K562 (cell line): ENCODE data around the gene SLC25A10. TPM values are rescaled to one million over a fixed set of nuclear protein-coding genes. Genes with fewer than 3 reads are reported as not detected.

Source experiments
- ADNP ChIP-seq: fragments of 200-800 bp; sonication (Bioruptor generic); IDR thresholded peaks from 2 replicates; pipeline ENCODE4 v1.6.1; 2016; ENCODE audit warnings: missing genetic modification characterization, missing compliant biosample characterization
- BRD9 ChIP-seq: fragments of 450-650 bp; IDR thresholded peaks from 2 replicates; pipeline ENCODE4 v1.6.1; 2018; ENCODE audit warnings: low read depth; ENCODE audit not compliant: partially characterized antibody
- CAMTA2 ChIP-seq: fragments of 250-450 bp; sonication (Bioruptor Pico); conservative IDR thresholded peaks from 2 replicates; pipeline ENCODE4 v1.5.1; 2022
- CXXC5 ChIP-seq: fragments of 250-450 bp; sonication (Bioruptor Pico); IDR thresholded peaks from 2 replicates; pipeline ENCODE4 v1.8.0; 2022; ENCODE audit warnings: inconsistent platforms, mild to moderate bottlenecking, moderate library complexity
- GTF3C2 ChIP-seq: IDR thresholded peaks from 3 replicates; pipeline ENCODE4 v1.6.1; 2011; ENCODE audit warnings: borderline replicate concordance, mild to moderate bottlenecking, moderate library complexity; ENCODE audit not compliant: insufficient read length; ENCODE audit errors: extremely low read depth
- HLTF ChIP-seq: fragments of 450-650 bp; IDR thresholded peaks from 2 replicates; pipeline ENCODE4 v1.6.1; 2016
- HMG20A ChIP-seq: fragments of 450-650 bp; formaldehyde crosslinking; conservative IDR thresholded peaks from 2 replicates; pipeline ENCODE4 v1.4.0; 2020; ENCODE audit warnings: mild to moderate bottlenecking, mixed read lengths
- IFI16 ChIP-seq: fragments of 250-450 bp; sonication (Bioruptor Pico); IDR thresholded peaks from 2 replicates; pipeline ENCODE4 v2.1.2; 2022; ENCODE audit warnings: mild to moderate bottlenecking, inconsistent platforms
- JUNB ChIP-seq: fragments of 450-650 bp; formaldehyde crosslinking; conservative IDR thresholded peaks from 2 replicates; pipeline ENCODE4 v1.4.0; 2020; ENCODE audit warnings: mild to moderate bottlenecking
- LCOR ChIP-seq: sonication (generic); formaldehyde crosslinking; IDR thresholded peaks from 2 replicates; pipeline ENCODE4 v1.8.0; 2022; ENCODE audit warnings: mild to moderate bottlenecking, missing genetic modification reagents
- MCM7 ChIP-seq, 2 experiments: fragments of 450-650 bp; IDR thresholded peaks; 2 replicates each; pipeline ENCODE4 v1.6.1; 2016 to 2018
- MEIS2 ChIP-seq: fragments of 450-650 bp; IDR thresholded peaks from 2 replicates; pipeline ENCODE4 v1.6.1; 2014; ENCODE audit warnings: mild to moderate bottlenecking; ENCODE audit not compliant: partially characterized antibody
- NEUROD1 ChIP-seq: fragments of 150-350 bp; IDR thresholded peaks from 2 replicates; pipeline ENCODE4 v1.6.1; 2014; ENCODE audit warnings: borderline replicate concordance, low read length, low read depth; ENCODE audit not compliant: partially characterized antibody
- NFE2 ChIP-seq: IDR thresholded peaks from 2 replicates; pipeline ENCODE4 v1.6.1; 2014; ENCODE audit warnings: antibody characterized with exemption, low read depth
- NR2F6 ChIP-seq: fragments of 450-650 bp; formaldehyde crosslinking; IDR thresholded peaks from 2 replicates; pipeline ENCODE4 v1.4.0; 2020; ENCODE audit warnings: mild to moderate bottlenecking
- RB1 ChIP-seq: fragments of 450-650 bp; IDR thresholded peaks from 2 replicates; pipeline ENCODE4 v1.6.1; 2017; ENCODE audit warnings: low read depth, mild to moderate bottlenecking
- SIN3A ChIP-seq, 2 experiments: fragments of 150-350 bp in 1 of 2; IDR thresholded peaks; 2 replicates each; pipeline ENCODE4 v1.6.1; 2011 to 2016; ENCODE audit warnings: borderline replicate concordance in 2 of 2, low read depth in 2 of 2, low read length in 2 of 2, mild to moderate bottlenecking in 2 of 2, moderate library complexity in 2 of 2; ENCODE audit not compliant: control insufficient read depth in 1 of 2
- SLC30A9 ChIP-seq: fragments of 250-450 bp; sonication (Bioruptor Pico); IDR thresholded peaks from 2 replicates; pipeline ENCODE4 v1.8.0; 2022; ENCODE audit warnings: mild to moderate bottlenecking, moderate library complexity
- TAF15 ChIP-seq: fragments of 200-400 bp; formaldehyde crosslinking; IDR thresholded peaks from 2 replicates; pipeline ENCODE4 v1.6.1; 2017; ENCODE audit warnings: mild to moderate bottlenecking, low read depth, low read length, moderate library complexity
- TCF7 ChIP-seq: sonication (generic); IDR thresholded peaks from 2 replicates; pipeline ENCODE4 v1.6.1; 2016; ENCODE audit warnings: antibody characterized with exemption, borderline replicate concordance
- TOE1 ChIP-seq, 2 experiments: fragments of 450-650 bp in 1 of 2; sonication (generic) in 1 of 2; formaldehyde crosslinking in 1 of 2; IDR thresholded peaks; 2 replicates each; pipeline versions ENCODE4 v1.7.1 to v1.8.0; 2016 to 2022; ENCODE audit warnings: borderline replicate concordance in 2 of 2, mild to moderate bottlenecking in 2 of 2, antibody characterized with exemption in 1 of 2, inconsistent platforms in 1 of 2, low read depth in 1 of 2, missing genetic modification reagents in 1 of 2, moderate library complexity in 1 of 2
- YY1 ChIP-seq, 3 experiments: IDR thresholded peaks; 2 replicates each; pipeline ENCODE4 v1.6.1; 2011; ENCODE audit warnings: low read length in 2 of 3, mild to moderate bottlenecking in 2 of 3, moderate library complexity in 2 of 3, borderline replicate concordance in 1 of 3, control low read depth in 1 of 3, low read depth in 1 of 3; ENCODE audit not compliant: insufficient read depth in 3 of 3, insufficient replicate concordance in 2 of 3, control insufficient read depth in 1 of 3, insufficient read length in 1 of 3; ENCODE audit errors: extremely low read depth in 1 of 3
- ZFP1 ChIP-seq: fragments of 450-650 bp; formaldehyde crosslinking; IDR thresholded peaks from 2 replicates; pipeline ENCODE4 v1.4.0; 2020; ENCODE audit warnings: mild to moderate bottlenecking, mixed read lengths
- ZKSCAN1 ChIP-seq: fragments of 150-350 bp; IDR thresholded peaks from 2 replicates; pipeline ENCODE4 v1.6.1; 2016; ENCODE audit warnings: low read depth, low read length
- ZNF143 ChIP-seq: sonication (generic); formaldehyde crosslinking; IDR thresholded peaks from 2 replicates; pipeline ENCODE4 v1.9.0; 2022; ENCODE audit warnings: mild to moderate bottlenecking, missing genetic modification reagents
- ZNF23 ChIP-seq: fragments of 250-450 bp; sonication (Bioruptor Pico); IDR thresholded peaks from 2 replicates; pipeline ENCODE4 v1.4.0; 2020; ENCODE audit warnings: mild to moderate bottlenecking
- ZNF263 ChIP-seq: sonication (generic); formaldehyde crosslinking; IDR thresholded peaks from 2 replicates; pipeline ENCODE4 v1.8.0; 2022; ENCODE audit warnings: mild to moderate bottlenecking, missing genetic modification reagents, borderline replicate concordance
- ZNF311 ChIP-seq: fragments of 250-450 bp; sonication (Bioruptor Pico); IDR thresholded peaks from 2 replicates; pipeline ENCODE4 v1.4.0; 2020; ENCODE audit warnings: mild to moderate bottlenecking, moderate library complexity
- polyA plus RNA-seq, 8 experiments: library from polyadenylated mRNA; depleted of rRNA in 4 of 8; stranded (reverse) in 5 of 8; unstranded in 3 of 8; fragments of >200 nt; fragmentation: Nextera tagmentation in 2 of 8; fragmentation: Illumina TruSeq in 1 of 8; extraction: Ambion mirVana in 2 of 8; extraction: Trizol in 1 of 8; gene quantifications; 2 replicates each; pipeline versions ENCODE4 v1.2.1 to v1.2.3, GENCODE V29; 2011 to 2014; ENCODE audit warnings: inconsistent platforms in 1 of 8, missing spikeins in 1 of 8
- total RNA-seq, 7 experiments: library from RNA; depleted of rRNA in 6 of 7; stranded (reverse); fragments of >200 nt in 6 of 7; fragmentation: Illumina TruSeq in 2 of 7; extraction: Trizol in 2 of 7; gene quantifications; 2 replicates each; pipeline versions ENCODE4 v1.2.1 to v1.2.3, GENCODE V29; 2011 to 2021; ENCODE audit warnings: low replicate concordance in 1 of 7

SLC25A10 gene
- total and polyA plus RNA-seq, 9 of the 15 experiments (the other 6 are each of a cell fraction or from before 2014, with no cell fraction given): 0.10 to 85.6 (median 34.3) TPM

- peak in 1 of 2 experiments; percentile 73; a peak in 2 of 4 replicates for TF ChIP-seq SIN3A (IDR thresholded peaks at IDR 0.05; ENCODE audit: borderline replicate concordance in 2 of 2, control insufficient read depth in 1 of 2, low read depth in 2 of 2, low read length in 2 of 2)
- TF ChIP-seq ZNF263 (CRISPR knock-in tag): peak; percentile 73
- no peak for TF ChIP-seq ZNF311
- no peak for TF ChIP-seq NFE2
- no peak for TF ChIP-seq NR2F6 (CRISPR knock-in tag)
- TF ChIP-seq ADNP (tag): no peak
- TF ChIP-seq ZNF143 (CRISPR knock-in tag): 0 out of 2 replicates have a peak, but pooled peaks have one; percentile 33
- TF ChIP-seq ZFP1 (CRISPR knock-in tag): no peak
- no peak for TF ChIP-seq ZNF23
- TF ChIP-seq ZKSCAN1: no peak
- no peak for TF ChIP-seq HMG20A (CRISPR knock-in tag)
- peak; percentile 91 for TF ChIP-seq CXXC5 (CRISPR knock-in tag)
- no peak for TF ChIP-seq JUNB
- no peak for TF ChIP-seq LCOR
- TF ChIP-seq TOE1 (IDR thresholded peaks at IDR 0.05; ENCODE audit: borderline replicate concordance): peak; percentile 2; the same call in 1 of the 2 replicates
- TF ChIP-seq TOE1 (CRISPR knock-in tag; IDR thresholded peaks at IDR 0.05; ENCODE audit: borderline replicate concordance, low read depth): no peak
- peak; percentile 55 for TF ChIP-seq NEUROD1
- TF ChIP-seq GTF3C2: no peak
- peak; percentile 40; the same call in 1 of the 2 replicates for TF ChIP-seq TCF7
- TF ChIP-seq BRD9: no peak
- peak; percentile 90 for TF ChIP-seq RB1
- peak; percentile 42 for TF ChIP-seq MEIS2
- TF ChIP-seq SLC30A9 (CRISPR knock-in tag): no peak
- no peak for TF ChIP-seq MCM7 (IDR thresholded peaks at IDR 0.05)
- TF ChIP-seq CAMTA2: 0 out of 2 replicates have a peak, but pooled peaks have one; percentile 20
- no peak for TF ChIP-seq TAF15
- TF ChIP-seq YY1 (IDR thresholded peaks at IDR 0.05; ENCODE audit: borderline replicate concordance in 1 of 3, control insufficient read depth in 1 of 3, extremely low read depth in 1 of 3, insufficient read depth in 3 of 3, insufficient read length in 1 of 3, insufficient replicate concordance in 2 of 3, low read depth in 1 of 3, low read length in 2 of 3): peak in 1 of 3 experiments; percentile 6
- TF ChIP-seq HLTF: no peak
- TF ChIP-seq IFI16 (CRISPR knock-in tag): no peak
Measured at GRCh38 chr17:81711814-81712467, at the start of gene SLC25A10 (continued).
